ENCODE measurements around the gene VPS13A.
A peak's percentile ranks its signal among the peaks of the same experiment; 100 is the strongest.

The VPS13A gene

GRCh38 chr9:77170991-77171699 is 6.2 kb upstream of the VPS13A start:
- TF ChIP-seq CTCF (IDR thresholded peaks at IDR 0.05; ENCODE audit: borderline replicate concordance, insufficient read depth, low read depth, low read length) = no peak
- H3K4me3 ChIP-seq (ENCODE audit: low read depth, low read length) = no peak overlapping the region

DNA sequence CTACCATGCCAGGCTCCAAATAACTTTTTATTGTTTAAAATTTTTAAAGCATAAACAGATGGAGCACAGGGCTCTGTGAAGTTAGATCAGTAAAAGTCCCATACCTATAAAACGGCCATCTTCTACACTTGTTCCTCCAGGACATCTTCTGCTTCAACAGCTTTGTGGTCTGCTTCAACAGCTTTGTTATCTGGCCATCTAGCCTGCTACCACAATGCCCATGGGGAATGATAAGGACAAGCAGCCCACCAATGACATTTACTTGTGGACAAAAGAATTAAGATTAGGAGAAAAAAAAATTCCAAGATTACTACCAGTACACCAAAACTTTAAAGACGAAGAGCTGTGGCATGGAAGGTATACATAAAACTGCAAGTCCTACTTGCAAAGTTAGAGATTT is 2.2 kb upstream of the VPS13A start:
- TF ChIP-seq CTCF (IDR thresholded peaks at IDR 0.05; ENCODE audit: borderline replicate concordance, insufficient read depth, low read depth, low read length) = no peak
- H3K4me3 ChIP-seq (ENCODE audit: low read depth, low read length) = no peak overlapping the region

DNA sequence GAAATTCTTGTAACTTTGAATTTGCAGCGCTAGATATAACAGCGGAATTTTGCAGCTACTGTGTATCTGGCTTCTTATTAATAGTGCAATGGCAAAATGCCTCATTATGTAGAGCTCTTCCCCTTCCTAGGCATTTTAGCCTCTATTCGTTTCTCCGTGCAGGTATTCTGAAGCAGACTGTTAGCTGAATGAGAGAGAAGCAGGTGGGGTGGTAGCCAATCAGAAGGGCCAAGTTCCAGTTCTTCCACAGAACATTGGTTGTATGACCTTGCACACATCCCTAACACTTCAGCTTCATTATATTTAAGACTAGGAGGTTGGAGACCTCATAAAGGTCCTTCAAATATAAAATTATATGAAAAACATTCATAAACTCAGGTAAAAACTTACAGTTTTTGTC is 1.2 kb upstream of the VPS13A start:
- no peak overlapping the region for H3K4me3 ChIP-seq (ENCODE audit: low read depth, low read length)

DNA sequence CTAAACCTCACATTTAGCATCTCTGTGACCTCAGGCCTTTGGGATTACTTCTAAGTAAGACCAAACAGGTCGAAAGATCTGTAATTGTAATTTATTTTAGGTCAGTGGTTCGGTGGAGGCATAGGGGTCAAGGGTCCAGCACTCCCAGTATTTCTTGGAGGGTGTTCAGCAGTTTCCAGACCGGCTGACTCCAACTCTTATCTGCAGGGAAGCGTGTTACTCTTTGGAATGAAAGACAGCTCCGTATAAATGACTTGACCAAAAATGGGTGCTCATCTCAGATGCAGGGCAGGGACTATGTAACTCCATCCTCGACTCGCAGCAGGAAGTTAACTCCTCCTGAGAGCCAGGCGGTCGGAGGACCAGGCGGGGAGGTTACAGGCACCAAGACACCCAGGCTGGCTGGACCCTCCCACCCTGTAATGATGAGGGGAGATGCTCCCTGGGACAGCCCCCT is 620 bp upstream of the VPS13A start:
- TF ChIP-seq CTCF (IDR thresholded peaks at IDR 0.05; ENCODE audit: borderline replicate concordance, insufficient read depth, low read depth, low read length) = no peak
- H3K4me3 ChIP-seq (ENCODE audit: low read depth, low read length) = peak overlapping the region; percentile 78

More for the DNA sequence above, 1.2 kb upstream of the VPS13A start:
- TF ChIP-seq CTCF (IDR thresholded peaks at IDR 0.05; ENCODE audit: borderline replicate concordance, insufficient read depth, low read depth, low read length) = no peak

- 0 out of 2 replicates have a peak, but pooled peaks have one; percentile 3 for TF ChIP-seq CTCF (IDR thresholded peaks at IDR 0.05; ENCODE audit: borderline replicate concordance, insufficient read depth, low read depth, low read length)
- H3K4me3 ChIP-seq (ENCODE audit: low read depth, low read length) = peak overlapping the region; percentile 78
Measured at GRCh38 chr9:77177894-77178794, 810 bp downstream of the VPS13A start.

DNA sequence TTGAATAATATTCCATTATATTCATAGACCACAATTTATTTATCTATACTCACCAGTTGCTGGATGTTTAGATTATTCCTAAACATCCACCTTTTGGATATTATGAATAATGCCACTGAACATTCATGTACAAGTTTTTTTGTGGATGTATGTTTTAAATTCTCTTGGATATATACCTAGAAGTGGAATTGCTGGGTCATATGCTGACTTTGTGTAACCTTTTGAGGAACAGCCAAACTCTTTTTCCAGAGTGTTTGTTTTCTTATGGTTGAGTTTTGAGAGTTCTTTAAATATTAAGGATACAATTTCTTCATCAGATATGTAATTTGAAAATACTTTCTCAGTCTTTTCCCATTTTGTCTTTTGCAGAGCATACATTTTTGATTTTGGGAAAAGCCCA is 2.7 kb downstream of the VPS13A start:
- no peak for TF ChIP-seq CTCF (IDR thresholded peaks at IDR 0.05; ENCODE audit: borderline replicate concordance, insufficient read depth, low read depth, low read length)
- H3K4me3 ChIP-seq (ENCODE audit: low read depth, low read length) = no peak overlapping the region
